ENCODE results near the gene KISS1. TPM values are rescaled to one million over a fixed set of nuclear protein-coding genes. Genes with fewer than 3 reads are reported as not detected.

The KISS1 gene
- total RNA-seq, 2 experiments from 2014 or later, result not detected

DNA sequence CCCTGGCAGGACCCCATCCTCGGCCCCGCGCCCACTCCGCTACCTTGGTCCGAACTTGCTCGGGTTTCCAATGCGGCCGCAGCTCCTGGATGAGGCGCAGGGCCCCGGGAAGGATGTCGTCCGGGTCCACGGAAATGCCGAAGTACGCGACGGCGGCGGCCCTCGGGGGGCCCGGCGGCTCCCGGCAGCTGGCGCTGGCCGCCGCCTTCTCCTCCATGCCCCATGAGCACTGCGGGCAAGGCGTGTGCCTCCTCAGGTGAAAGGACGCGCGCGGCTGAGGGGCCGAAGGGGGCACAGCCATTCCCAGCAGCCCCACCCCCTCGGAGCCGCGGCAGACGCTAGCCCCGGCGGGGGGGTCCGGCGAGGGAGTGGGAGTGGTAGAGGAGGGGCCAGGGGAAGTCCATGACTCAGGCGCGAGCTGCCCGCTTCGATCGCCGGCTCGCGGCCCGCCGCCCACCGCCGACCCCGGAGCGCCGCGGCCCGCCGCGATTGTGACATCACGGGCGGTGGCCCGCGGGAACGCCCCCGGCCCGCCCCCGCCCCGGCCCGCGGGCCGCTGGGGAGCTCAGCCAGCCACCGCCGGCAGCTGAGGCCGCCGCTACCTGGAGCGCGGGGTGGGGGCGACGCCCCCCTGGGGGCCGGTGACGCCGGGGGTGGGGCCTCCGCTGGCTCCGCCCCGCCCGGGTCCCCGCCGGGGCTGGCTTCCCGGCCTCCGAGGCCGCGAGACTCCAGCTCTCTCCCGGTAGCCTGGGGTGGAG, 44.6 kb downstream of the KISS1 start, which contains the start of gene ETNK2:
Gene ETNK2 (minus strand): TSS at position 493 of the 758 bp plus-strand sequence. CDS start 192 bp downstream, at position 301.
- TF ChIP-seq, protein P1, sequence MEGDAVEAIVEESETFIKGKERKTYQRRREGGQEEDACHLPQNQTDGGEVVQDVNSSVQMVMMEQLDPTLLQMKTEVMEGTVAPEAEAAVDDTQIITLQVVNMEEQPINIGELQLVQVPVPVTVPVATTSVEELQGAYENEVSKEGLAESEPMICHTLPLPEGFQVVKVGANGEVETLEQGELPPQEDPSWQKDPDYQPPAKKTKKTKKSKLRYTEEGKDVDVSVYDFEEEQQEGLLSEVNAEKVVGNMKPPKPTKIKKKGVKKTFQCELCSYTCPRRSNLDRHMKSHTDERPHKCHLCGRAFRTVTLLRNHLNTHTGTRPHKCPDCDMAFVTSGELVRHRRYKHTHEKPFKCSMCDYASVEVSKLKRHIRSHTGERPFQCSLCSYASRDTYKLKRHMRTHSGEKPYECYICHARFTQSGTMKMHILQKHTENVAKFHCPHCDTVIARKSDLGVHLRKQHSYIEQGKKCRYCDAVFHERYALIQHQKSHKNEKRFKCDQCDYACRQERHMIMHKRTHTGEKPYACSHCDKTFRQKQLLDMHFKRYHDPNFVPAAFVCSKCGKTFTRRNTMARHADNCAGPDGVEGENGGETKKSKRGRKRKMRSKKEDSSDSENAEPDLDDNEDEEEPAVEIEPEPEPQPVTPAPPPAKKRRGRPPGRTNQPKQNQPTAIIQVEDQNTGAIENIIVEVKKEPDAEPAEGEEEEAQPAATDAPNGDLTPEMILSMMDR (IDR thresholded peaks at IDR 0.05), result no peak
- intact Hi-C loops (cut with DNase I, micrococcal nuclease), result loop anchor here in 1 of 2 experiments (10.0 kb wide), 1 partner anchor 653 kb away; no protein-coding TSS in a partner anchor
- POLR2A ChIA-PET, result interaction anchor here (0.7 to 1.2 kb wide), 4 partner anchors 14 to 387 kb away, joined by 3 read pairs; partner anchors contain the start of gene LAX1
- no peaks in the 10 kb centered on the region for H3K9me3 Mint-ChIP-seq
- H3K27ac Mint-ChIP-seq, result peak within 1 kb of the TSS; percentile 49
- CTCF ChIA-PET, result interaction anchor here (1.3 to 2.6 kb wide), 2 partner anchors 11 to 23 kb away, joined by 3 to 6 read pairs; no protein-coding TSS in a partner anchor
- Histone ChIP-seq H3K27ac (ENCODE audit: low read depth in 1 of 2, low read length in 2 of 2) (no peak within 1 kb of the TSS), H3K4me1 (ENCODE audit: insufficient read depth, low read length) (peaks cover 18% of the 10 kb centered on the region), H3K27me3 (ENCODE audit: control insufficient read depth in 1 of 2, insufficient read depth in 2 of 2, low read length in 2 of 2) (peaks cover 0 to 7% of the 10 kb centered on the region in 2 experiments), H3K4me3 (ENCODE audit: low read length) (peak within 1 kb of the TSS; percentile 65), H3K9me3 (ENCODE audit: control insufficient read depth in 1 of 2, insufficient read depth in 1 of 2, low read length in 2 of 2) (no peaks in the 10 kb centered on the region), H3K36me3 (ENCODE audit: insufficient read depth, low read length) (no peaks in the 10 kb centered on the region)
- H3K4me1 Mint-ChIP-seq (ENCODE audit: low read depth), result peaks cover 11% of the 10 kb centered on the region
- H3K36me3 Mint-ChIP-seq (ENCODE audit: low read depth), result no peaks in the 10 kb centered on the region
- DNase-seq (peak; percentile 22 to 81 (median 48)), ATAC-seq (ENCODE audit: poor library complexity) (peak; percentile 86)
- H3K27me3 Mint-ChIP-seq, result peaks cover 6% of the 10 kb centered on the region
- peak within 1 kb of the TSS; percentile 81 for H3K4me3 Mint-ChIP-seq

DNA sequence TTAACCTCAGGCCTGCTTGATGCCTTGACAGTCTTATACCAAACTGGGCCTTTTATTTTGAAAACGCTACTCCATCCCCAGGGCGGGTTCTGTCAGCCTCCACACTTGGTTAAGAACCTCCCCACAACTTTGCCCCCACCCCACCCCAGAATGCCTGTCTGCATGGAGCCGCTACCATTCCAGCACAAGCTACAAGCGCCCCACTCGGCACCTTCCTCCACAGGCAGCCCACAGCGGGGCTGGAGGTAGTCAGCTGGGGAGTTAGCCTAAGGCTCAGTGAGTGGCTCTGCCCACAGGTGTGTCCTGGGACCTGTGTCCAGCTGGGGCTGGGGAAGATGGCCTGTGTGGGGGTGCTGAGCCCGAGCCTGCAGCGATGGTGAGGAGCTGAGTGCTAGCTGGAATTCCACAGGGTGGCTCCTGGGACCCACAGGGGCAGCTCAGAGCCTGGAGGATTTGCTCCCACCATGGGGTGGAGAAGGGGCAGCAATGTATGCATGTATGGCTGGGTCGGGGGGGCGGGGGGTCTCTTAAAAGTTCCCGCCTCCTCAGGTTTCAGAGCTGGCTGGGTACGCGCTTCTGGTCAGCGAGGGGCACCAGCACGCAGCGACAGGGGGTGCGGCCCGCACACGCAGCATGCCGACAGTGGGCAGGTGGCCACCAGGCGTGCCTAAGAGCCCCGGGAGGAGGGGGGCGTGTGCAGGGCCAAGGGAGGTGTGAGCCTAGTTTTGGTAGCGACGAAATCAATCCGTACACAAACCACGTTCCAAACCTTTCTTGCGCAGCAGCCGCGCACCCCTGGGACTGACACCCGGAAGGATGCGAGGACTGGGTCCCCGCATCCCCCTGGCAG, 45.4 kb downstream of the KISS1 start:
- Histone ChIP-seq H3K27ac (ENCODE audit: low read depth in 1 of 2, low read length in 2 of 2) (no peak overlapping the region), H3K27me3 (ENCODE audit: control insufficient read depth in 1 of 2, insufficient read depth in 2 of 2, low read length in 2 of 2) (peaks cover 0 to 7% of the 10 kb centered on the region in 2 experiments), H3K36me3 (ENCODE audit: insufficient read depth, low read length) (no peaks in the 10 kb centered on the region), H3K4me3 (ENCODE audit: low read length) (peak overlapping the region; percentile 65), H3K9me3 (ENCODE audit: control insufficient read depth in 1 of 2, insufficient read depth in 1 of 2, low read length in 2 of 2) (no peaks in the 10 kb centered on the region), H3K4me1 (ENCODE audit: insufficient read depth, low read length) (peaks cover 18% of the 10 kb centered on the region)
- CTCF ChIA-PET, result interaction anchor here (1.3 to 2.6 kb wide), 2 partner anchors 11 to 22 kb away, joined by 3 to 6 read pairs; no protein-coding TSS in a partner anchor
- Mint-ChIP-seq H3K9me3 (no peaks in the 10 kb centered on the region), H3K27me3 (peaks cover 6% of the 10 kb centered on the region), H3K4me3 (peak overlapping the region; percentile 81), H3K4me1 (ENCODE audit: low read depth) (peaks cover 11% of the 10 kb centered on the region), H3K27ac (peak overlapping the region; percentile 74), H3K36me3 (ENCODE audit: low read depth) (no peaks in the 10 kb centered on the region)
- intact Hi-C loops (cut with DNase I, micrococcal nuclease), result loop anchor here in 1 of 2 experiments (10.0 kb wide), 1 partner anchor 654 kb away; no protein-coding TSS in a partner anchor
- DNase-seq (peak in 4 of 14 experiments; percentile 14 to 54 (median 39)), ATAC-seq (ENCODE audit: poor library complexity) (peak; percentile 33)
- POLR2A ChIA-PET, result interaction anchor here (0.7 to 1.2 kb wide), 4 partner anchors 13 to 386 kb away, joined by 3 read pairs; partner anchors contain the start of gene LAX1
- TF ChIP-seq, protein P1 (IDR thresholded peaks at IDR 0.05), result no peak

All from CD4-positive, alpha-beta T cell (primary cell).